HL-60 (cell line): Measurements from ENCODE around the gene DDX50.

Experiments used
- GABPA ChIP-seq: IDR thresholded peaks from 2 replicates; pipeline ENCODE4 v1.6.1; 2012; ENCODE audit warnings: low read depth
- POLR2AphosphoS5 ChIP-seq: IDR thresholded peaks from 2 replicates; pipeline ENCODE4 v1.6.1; 2012; ENCODE audit warnings: low read depth
- REST ChIP-seq: IDR thresholded peaks from 2 replicates; pipeline ENCODE4 v1.6.1; 2012; ENCODE audit warnings: low read depth; ENCODE audit not compliant: insufficient replicate concordance
- SPI1 ChIP-seq: IDR thresholded peaks from 2 replicates; pipeline ENCODE4 v1.6.1; 2012; ENCODE audit warnings: low read depth, mild to moderate bottlenecking, borderline replicate concordance
- TF ChIP-seq, protein P1 (sequence below): IDR thresholded peaks from one replicate; pipeline ENCODE4 v1.5.1; 2011; ENCODE audit warnings: low read length, control low read depth, inconsistent platforms; ENCODE audit not compliant: insufficient read depth

- TF ChIP-seq, protein P1, sequence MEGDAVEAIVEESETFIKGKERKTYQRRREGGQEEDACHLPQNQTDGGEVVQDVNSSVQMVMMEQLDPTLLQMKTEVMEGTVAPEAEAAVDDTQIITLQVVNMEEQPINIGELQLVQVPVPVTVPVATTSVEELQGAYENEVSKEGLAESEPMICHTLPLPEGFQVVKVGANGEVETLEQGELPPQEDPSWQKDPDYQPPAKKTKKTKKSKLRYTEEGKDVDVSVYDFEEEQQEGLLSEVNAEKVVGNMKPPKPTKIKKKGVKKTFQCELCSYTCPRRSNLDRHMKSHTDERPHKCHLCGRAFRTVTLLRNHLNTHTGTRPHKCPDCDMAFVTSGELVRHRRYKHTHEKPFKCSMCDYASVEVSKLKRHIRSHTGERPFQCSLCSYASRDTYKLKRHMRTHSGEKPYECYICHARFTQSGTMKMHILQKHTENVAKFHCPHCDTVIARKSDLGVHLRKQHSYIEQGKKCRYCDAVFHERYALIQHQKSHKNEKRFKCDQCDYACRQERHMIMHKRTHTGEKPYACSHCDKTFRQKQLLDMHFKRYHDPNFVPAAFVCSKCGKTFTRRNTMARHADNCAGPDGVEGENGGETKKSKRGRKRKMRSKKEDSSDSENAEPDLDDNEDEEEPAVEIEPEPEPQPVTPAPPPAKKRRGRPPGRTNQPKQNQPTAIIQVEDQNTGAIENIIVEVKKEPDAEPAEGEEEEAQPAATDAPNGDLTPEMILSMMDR = no peak
- peak; percentile 92 for TF ChIP-seq POLR2AphosphoS5
- no peak for TF ChIP-seq SPI1
- no peak for TF ChIP-seq GABPA
- peak; percentile 77 for TF ChIP-seq REST
Measured at GRCh38 chr10:68900427-68901104, 549 bp upstream of the DDX50 start.
